Keratinocyte (primary cell): ENCODE measurements around the gene RASGRF2.

Experiments
- CTCF ChIP-seq, 3 experiments: IDR thresholded peaks in 1 of 3; conservative IDR thresholded peaks in 1 of 3; optimal IDR thresholded peaks in 1 of 3; 2 replicates in 2 of 3; 3 replicates in 1 of 3; pipeline versions ENCODE3 to v1.5.1; 2011; ENCODE audit warnings: low read length in 3 of 3, mild to moderate bottlenecking in 3 of 3, moderate library complexity in 2 of 3, control low read depth in 1 of 3, inconsistent platforms in 1 of 3; ENCODE audit not compliant: insufficient read depth in 2 of 3; ENCODE audit errors: extremely low read depth in 1 of 3
- EZH2 ChIP-seq: IDR thresholded peaks from one replicate; pipeline ENCODE4 v1.6.1; 2012; ENCODE audit warnings: inconsistent platforms, mild to moderate bottlenecking, low read length, moderate library complexity

- TF ChIP-seq EZH2 (no peak), CTCF (optimal IDR thresholded peaks at IDR 0.05 in 1 of 3, IDR thresholded peaks at IDR 0.05 in 1 of 3, conservative IDR thresholded peaks at IDR 0.05 in 1 of 3; ENCODE audit: extremely low read depth in 1 of 3, insufficient read depth in 2 of 3, low read length in 3 of 3) (no peak)
These were observed 133.5 kb downstream of the RASGRF2 start for GRCh38 chr5:81093536-81094196.
